IPS-NIHi7 (cell line): ENCODE data around the gene MINK1.

Experiments
- DNase-seq: peaks from one replicate; pipeline ENCODE4 v3.0.0; 2012; ENCODE audit warnings: mixed read lengths; ENCODE audit errors: extremely low spot score

The MINK1 gene

GRCh38 chr17:4833178-4833940 is at the start of gene MINK1:
TSS of gene MINK1 (plus strand) at chr17:4833340. CDS start at chr17:4833584, 244 bp downstream.
- peak; percentile 97 for DNase-seq

GRCh38 chr17:4785311-4786105 is 47.6 kb upstream of the MINK1 start:
- no peak for DNase-seq

GRCh38 chr17:4786106-4786511 is 47.0 kb upstream of the MINK1 start, which contains the start of gene VMO1:
TSS of gene VMO1 (minus strand) at chr17:4786364. CDS start at chr17:4786352, 12 bp downstream.
- DNase-seq: no peak

- DNase-seq: no peak
These were observed 46.6 kb upstream of the MINK1 start for GRCh38 chr17:4786516-4786915.

GRCh38 chr17:4788159-4788806 is 44.9 kb upstream of the MINK1 start:
- no peak for DNase-seq

GRCh38 chr17:4788807-4789700 is 44.1 kb upstream of the MINK1 start, which contains the start of gene GLTPD2:
TSS of gene GLTPD2 (plus strand) at chr17:4788964. CDS start at chr17:4789012, 48 bp downstream.
- DNase-seq: peak; percentile 54

- DNase-seq: peak; percentile 45
These were observed 43.5 kb upstream of the MINK1 start for GRCh38 chr17:4789701-4789950.

- peak; percentile 88 for DNase-seq
These were observed 43.0 kb upstream of the MINK1 start for GRCh38 chr17:4789951-4790704.

- no peak for DNase-seq
These were observed 42.4 kb upstream of the MINK1 start for GRCh38 chr17:4790705-4791088.

GRCh38 chr17:4795168-4795567 is 38.0 kb upstream of the MINK1 start:
- DNase-seq: no peak

GRCh38 chr17:4796552-4796920 is 36.6 kb upstream of the MINK1 start:
- DNase-seq: peak; percentile 72

- no peak for DNase-seq
These were observed 32.5 kb upstream of the MINK1 start for GRCh38 chr17:4800462-4801196.

- DNase-seq: no peak
These were observed 30.9 kb upstream of the MINK1 start, which contains the start of gene C17orf114 for GRCh38 chr17:4802228-4802627. TSS of gene C17orf114 (minus strand) at chr17:4802328.

GRCh38 chr17:4806456-4806776 is 26.7 kb upstream of the MINK1 start:
- DNase-seq: no peak

- peak; percentile 100 for DNase-seq
These were observed 26.1 kb upstream of the MINK1 start, which contains the start of gene PLD2 for GRCh38 chr17:4806777-4807604. TSS of gene PLD2 (plus strand) at chr17:4807152. CDS start at chr17:4807773, 621 bp downstream.

GRCh38 chr17:4807605-4808377 is 25.3 kb upstream of the MINK1 start:
- no peak for DNase-seq

- DNase-seq: no peak
These were observed 24.8 kb upstream of the MINK1 start for GRCh38 chr17:4808378-4808767.

- no peak for DNase-seq
These were observed 22.3 kb upstream of the MINK1 start for GRCh38 chr17:4810696-4811290.
